Sciatic nerve (tissue), 2 donors: ENCODE results near the gene PARP15. TPM values are rescaled to one million over a fixed set of nuclear protein-coding genes. Genes with fewer than 3 reads are reported as not detected.

Experiments used
- ATAC-seq: fragments of 200-7000 bp; cut with Tn5 transposase; one replicate; pipeline ENCODE4 v1.9.1; 2020; ENCODE audit warnings: mild to moderate bottlenecking, moderate library complexity
- DNase-seq: peaks from one replicate; pipeline ENCODE4 v3.0.0-alpha.2; 2020; ENCODE audit warnings: low spot score
- intact Hi-C: fragments of 100-400 bp; cut with DNase I; formaldehyde crosslinking; loops from one replicate; pipeline ENCODE4 v1.14.2; 2022
- total RNA-seq: library from RNA; stranded (reverse); fragmentation: NEBNext Ultra II Directional; extraction: Animal tissue kit (Norgen Biotek cat#: 25700); gene quantifications from one replicate; pipeline ENCODE4 v1.2.1, GENCODE V29; 2021
- donor health status: DM: no; HTN: no; CAD: no.
- donor health status: DM: no; HTN: no; CAD: no.

Gene PARP15
- total RNA-seq, 1 donor from 2014 or later, result 3.3 TPM

- ATAC-seq (no peak), DNase-seq (no peak)
- intact Hi-C loops, result no loop called here
Observed at GRCh38 chr3:122603056-122603455, 25.6 kb downstream of the PARP15 start.

- ATAC-seq, result no peak
- no peak for DNase-seq
- intact Hi-C loops, result no loop called here
Observed at GRCh38 chr3:122606330-122606729, 28.9 kb downstream of the PARP15 start.

- ATAC-seq, result no peak
- intact Hi-C loops, result no loop called here
- DNase-seq, result no peak
Observed at GRCh38 chr3:122608916-122609315, 31.5 kb downstream of the PARP15 start.

GRCh38 chr3:122609798-122610559, 32.5 kb downstream of the PARP15 start:
- DNase-seq (no peak), ATAC-seq (no peak)
- intact Hi-C loops, result no loop called here

- ATAC-seq (no peak), DNase-seq (no peak)
- intact Hi-C loops, result no loop called here
Observed at GRCh38 chr3:122612696-122613095, 35.2 kb downstream of the PARP15 start.

- no peak for ATAC-seq
- intact Hi-C loops, result no loop called here
Observed at GRCh38 chr3:122615303-122615702, 37.9 kb downstream of the PARP15 start.

GRCh38 chr3:122618614-122619013, 41.2 kb downstream of the PARP15 start:
- intact Hi-C loops, result no loop called here
- no peak for DNase-seq
- no peak for ATAC-seq

More at GRCh38 chr3:122615303-122615702, 37.9 kb downstream of the PARP15 start:
- DNase-seq, result no peak

GRCh38 chr3:122619040-122619439, 41.6 kb downstream of the PARP15 start:
- intact Hi-C loops, result no loop called here
- ATAC-seq (no peak), DNase-seq (no peak)

GRCh38 chr3:122620399-122620798, 42.9 kb downstream of the PARP15 start:
- ATAC-seq, result no peak

GRCh38 chr3:122621112-122621511, 43.7 kb downstream of the PARP15 start:
- no peak for ATAC-seq
- intact Hi-C loops, result no loop called here

More at GRCh38 chr3:122620399-122620798, 42.9 kb downstream of the PARP15 start:
- intact Hi-C loops, result no loop called here
- DNase-seq, result no peak

GRCh38 chr3:122623031-122623829, 45.8 kb downstream of the PARP15 start:
- intact Hi-C loops, result no loop called here
- DNase-seq (no peak), ATAC-seq (no peak)

More at GRCh38 chr3:122621112-122621511, 43.7 kb downstream of the PARP15 start:
- DNase-seq, result no peak

- intact Hi-C loops, result no loop called here
- no peak for DNase-seq
- ATAC-seq, result no peak
Observed at GRCh38 chr3:122626515-122627180, 49.2 kb downstream of the PARP15 start.

GRCh38 chr3:122627301-122627700, 49.9 kb downstream of the PARP15 start:
- DNase-seq, result no peak
- no peak for ATAC-seq
- intact Hi-C loops, result no loop called here

- ATAC-seq (no peak), DNase-seq (no peak)
- intact Hi-C loops, result no loop called here
Observed at GRCh38 chr3:122628567-122628966, 51.1 kb downstream of the PARP15 start.

- DNase-seq, result no peak
- intact Hi-C loops, result no loop called here
- ATAC-seq, result no peak
Observed at GRCh38 chr3:122629763-122630162, 52.3 kb downstream of the PARP15 start.

- DNase-seq (no peak), ATAC-seq (no peak)
- intact Hi-C loops, result no loop called here
Observed at GRCh38 chr3:122635789-122636188, 58.3 kb downstream of the PARP15 start.

- DNase-seq (no peak), ATAC-seq (no peak)
- intact Hi-C loops, result no loop called here
Observed at GRCh38 chr3:122636697-122637096, 59.2 kb downstream of the PARP15 start.

GRCh38 chr3:122640437-122640999, 63.1 kb downstream of the PARP15 start:
- DNase-seq (no peak), ATAC-seq (no peak)
- intact Hi-C loops, result no loop called here

- no peak for DNase-seq
- intact Hi-C loops, result no loop called here
Observed at GRCh38 chr3:122642935-122643334, 65.5 kb downstream of the PARP15 start.

More at GRCh38 chr3:122642935-122643334, 65.5 kb downstream of the PARP15 start:
- ATAC-seq, result no peak
